Measurements from ENCODE around the gene NAALADL2.

GRCh38 chr3:175422744-175423143 lies 563.6 kb downstream of the NAALADL2 start:
- no peak for TF ChIP-seq POLR2A (IDR thresholded peaks at IDR 0.05)
- TF ChIP-seq CTCF (IDR thresholded peaks at IDR 0.05), result no peak
